Uterus (tissue), 4 donors: Measurements from ENCODE around the gene VEPH1. TPM values are rescaled to one million over a fixed set of nuclear protein-coding genes. Genes with fewer than 3 reads are reported as not detected.

Source experiments
- DNase-seq, 2 donors: peaks; one replicate each; pipeline ENCODE4 v3.0.0-alpha.2; 2019 to 2020
- H3K27ac ChIP-seq, 2 donors: fragments of 200-600 bp; sonication (generic); 1 replicate in 1 of 2; 2 replicates in 1 of 2; pipeline ENCODE4 v1.5.1; 2016 to 2018
- H3K27me3 ChIP-seq, 2 donors: fragments of 200-600 bp; sonication (generic); one replicate each; pipeline ENCODE4 v1.5.1; 2018 to 2019; ENCODE audit warnings: control low read depth in 1 of 2
- H3K36me3 ChIP-seq, 2 donors: fragments of 200-600 bp; sonication (generic); one replicate each; pipeline ENCODE4 v1.5.1; 2019; ENCODE audit warnings: control low read depth in 1 of 2
- H3K4me1 ChIP-seq, 2 donors: fragments of 200-600 bp; sonication (generic); one replicate each; pipeline ENCODE4 v1.5.1; 2018 to 2019; ENCODE audit warnings: control low read depth in 1 of 2
- H3K4me3 ChIP-seq, 2 donors: fragments of 200-600 bp; sonication (generic); 1 replicate in 1 of 2; 2 replicates in 1 of 2; pipeline ENCODE4 v1.5.1; 2018 to 2019; ENCODE audit warnings: mild to moderate bottlenecking in 1 of 2
- H3K9me3 ChIP-seq, 2 donors: fragments of 200-600 bp; sonication (generic); one replicate each; pipeline ENCODE4 v1.5.1; 2019; ENCODE audit warnings: control low read depth in 1 of 2
- POLR2A ChIP-seq, 2 donors: fragments of 450-650 bp; IDR thresholded peaks; one replicate each; pipeline ENCODE4 v1.6.1; 2016; ENCODE audit warnings: antibody characterized with exemption in 2 of 2, mild to moderate bottlenecking in 1 of 2, moderate library complexity in 1 of 2
- intact Hi-C: fragments of 100-400 bp; cut with DNase I; formaldehyde crosslinking; loops from one replicate; pipeline ENCODE4 v1.15.1; 2023; ENCODE audit warnings: low total_unique reads
- total RNA-seq, 4 donors: library from RNA; depleted of rRNA in 3 of 4; stranded (reverse); fragments of >200 nt in 3 of 4; gene quantifications; one replicate each; pipeline versions ENCODE4 v1.1.0 to v1.2.4, GENCODE V29; 2014 to 2023
- TF ChIP-seq, protein P1 (sequence below), 4 experiments: fragments of 200-600 bp in 2 of 4; fragments of 450-650 bp in 2 of 4; sonication (generic) in 2 of 4; IDR thresholded peaks; one replicate each; pipeline ENCODE4 v1.5.1; 2016 to 2019; ENCODE audit warnings: antibody characterized with exemption in 4 of 4, mild to moderate bottlenecking in 2 of 4, moderate library complexity in 1 of 4
- donor health status: DM: yes; HTN: yes; CAD: no.

Gene VEPH1
- total RNA-seq, 4 donors from 2014 or later: 12.2 TPM; not detected in 3

DNA sequence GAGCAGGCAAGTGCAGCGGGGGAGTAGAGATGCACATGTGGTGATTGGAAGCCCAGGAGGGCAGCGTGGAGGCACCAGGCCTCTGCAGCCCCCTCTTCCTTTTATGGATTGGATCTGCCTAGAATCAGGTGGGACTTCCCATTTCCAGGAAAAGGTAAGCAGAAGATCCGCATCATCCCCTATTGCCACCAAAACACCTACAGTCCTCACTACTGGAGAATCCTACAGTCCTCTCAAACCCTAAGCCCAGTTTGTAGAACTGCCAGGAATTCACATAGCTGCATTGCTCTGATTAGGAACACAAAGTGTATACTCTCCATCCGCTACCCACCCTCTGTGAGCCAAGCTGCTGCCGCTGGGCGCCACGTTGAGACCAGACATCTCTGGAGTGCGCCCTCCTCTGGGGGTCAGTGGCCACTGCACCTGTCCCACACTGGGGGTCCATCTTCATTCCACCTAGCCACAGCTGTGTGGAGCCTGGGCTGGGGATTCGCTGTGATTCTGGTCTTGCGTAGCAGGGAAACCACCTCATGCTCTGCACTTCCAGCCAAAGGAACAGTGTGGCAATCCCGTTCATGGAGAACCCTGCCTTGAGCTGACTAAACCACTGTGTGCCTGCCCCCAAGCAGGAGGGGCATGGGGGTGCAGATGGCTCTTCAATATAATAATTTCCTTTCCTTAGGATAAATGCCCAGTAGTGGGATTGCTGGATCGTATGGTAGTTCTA is 155.5 kb downstream of the VEPH1 start:
- no peak overlapping the region for H3K4me3 ChIP-seq
- intact Hi-C loops: no loop called here
- no peak for TF ChIP-seq POLR2A (IDR thresholded peaks at IDR 0.05)
- TF ChIP-seq, protein P1, sequence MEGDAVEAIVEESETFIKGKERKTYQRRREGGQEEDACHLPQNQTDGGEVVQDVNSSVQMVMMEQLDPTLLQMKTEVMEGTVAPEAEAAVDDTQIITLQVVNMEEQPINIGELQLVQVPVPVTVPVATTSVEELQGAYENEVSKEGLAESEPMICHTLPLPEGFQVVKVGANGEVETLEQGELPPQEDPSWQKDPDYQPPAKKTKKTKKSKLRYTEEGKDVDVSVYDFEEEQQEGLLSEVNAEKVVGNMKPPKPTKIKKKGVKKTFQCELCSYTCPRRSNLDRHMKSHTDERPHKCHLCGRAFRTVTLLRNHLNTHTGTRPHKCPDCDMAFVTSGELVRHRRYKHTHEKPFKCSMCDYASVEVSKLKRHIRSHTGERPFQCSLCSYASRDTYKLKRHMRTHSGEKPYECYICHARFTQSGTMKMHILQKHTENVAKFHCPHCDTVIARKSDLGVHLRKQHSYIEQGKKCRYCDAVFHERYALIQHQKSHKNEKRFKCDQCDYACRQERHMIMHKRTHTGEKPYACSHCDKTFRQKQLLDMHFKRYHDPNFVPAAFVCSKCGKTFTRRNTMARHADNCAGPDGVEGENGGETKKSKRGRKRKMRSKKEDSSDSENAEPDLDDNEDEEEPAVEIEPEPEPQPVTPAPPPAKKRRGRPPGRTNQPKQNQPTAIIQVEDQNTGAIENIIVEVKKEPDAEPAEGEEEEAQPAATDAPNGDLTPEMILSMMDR (IDR thresholded peaks at IDR 0.05): no peak
- no peaks in the 10 kb centered on the region for H3K36me3 ChIP-seq
- H3K9me3 ChIP-seq: no peaks in the 10 kb centered on the region
- no peaks in the 10 kb centered on the region for H3K4me1 ChIP-seq
- no peak overlapping the region for H3K27ac ChIP-seq
- DNase-seq: no peak
- H3K27me3 ChIP-seq: no peaks in the 10 kb centered on the region

GRCh38 chr3:157336252-157337009 is 166.8 kb downstream of the VEPH1 start:
- intact Hi-C loops: no loop called here
- H3K4me3 ChIP-seq: no peak overlapping the region
- DNase-seq: no peak
- H3K27me3 ChIP-seq: no peaks in the 10 kb centered on the region
- H3K27ac ChIP-seq: no peak overlapping the region
- no peaks in the 10 kb centered on the region for H3K4me1 ChIP-seq
- no peaks in the 10 kb centered on the region for H3K9me3 ChIP-seq
- TF ChIP-seq POLR2A (IDR thresholded peaks at IDR 0.05): no peak
- TF ChIP-seq, protein P1 (IDR thresholded peaks at IDR 0.05): no peak
- no peaks in the 10 kb centered on the region for H3K36me3 ChIP-seq

GRCh38 chr3:157335233-157336076 is 167.8 kb downstream of the VEPH1 start:
- Histone ChIP-seq H3K4me1 (no peaks in the 10 kb centered on the region), H3K9me3 (no peaks in the 10 kb centered on the region), H3K36me3 (no peaks in the 10 kb centered on the region), H3K4me3 (no peak overlapping the region), H3K27ac (no peak overlapping the region), H3K27me3 (no peaks in the 10 kb centered on the region)
- no peak for DNase-seq
- TF ChIP-seq POLR2A (IDR thresholded peaks at IDR 0.05): no peak
- TF ChIP-seq, protein P1 (IDR thresholded peaks at IDR 0.05): no peak
- intact Hi-C loops: no loop called here

DNA sequence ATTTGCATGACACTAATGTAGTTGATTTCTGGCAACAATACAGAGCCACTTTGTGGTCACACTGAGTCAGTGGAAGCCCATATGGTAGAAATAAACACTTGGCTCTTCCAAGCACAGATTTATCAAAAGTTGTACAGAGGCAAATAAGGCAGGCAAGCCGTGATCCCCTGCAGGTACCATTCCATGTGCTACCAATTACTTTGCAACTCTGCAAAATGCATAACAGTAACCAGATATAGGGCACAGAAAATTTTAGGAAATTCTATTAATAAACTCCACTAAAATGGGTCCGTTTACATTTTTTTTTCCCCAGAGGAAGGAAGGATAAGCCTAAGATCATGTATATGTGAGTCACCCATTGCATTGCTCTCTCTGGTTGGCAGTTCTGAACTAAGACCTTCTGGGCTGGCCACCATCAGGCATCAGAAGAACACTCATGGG is 169.6 kb downstream of the VEPH1 start:
- Histone ChIP-seq H3K4me3 (no peak overlapping the region), H3K36me3 (no peaks in the 10 kb centered on the region), H3K27me3 (no peaks in the 10 kb centered on the region), H3K9me3 (no peaks in the 10 kb centered on the region), H3K4me1 (no peaks in the 10 kb centered on the region), H3K27ac (no peak overlapping the region)
- no peak for DNase-seq
- TF ChIP-seq, protein P1 (IDR thresholded peaks at IDR 0.05): no peak
- TF ChIP-seq POLR2A (IDR thresholded peaks at IDR 0.05): no peak
- intact Hi-C loops: no loop called here
